HepG2 (cell line): Measurements from ENCODE around the gene PIWIL1. TPM values are rescaled to one million over a fixed set of nuclear protein-coding genes. Genes with fewer than 3 reads are reported as not detected.

ENCODE experiments used
- ATAC-seq: fragments of 200-7000 bp; cut with Tn5 transposase; 3 replicates; pipeline ENCODE4 v1.9.1; 2020; ENCODE audit warnings: mild to moderate bottlenecking, moderate library complexity
- BruUV-seq: library from RNA; stranded (reverse); fragments of 400-500 nt; replicated peaks from 2 replicates; lab custom pipeline; 2021; lab: Mats Ljungman, UMichigan
- CTCF ChIA-PET: fragments of 300-600 bp; formaldehyde crosslinking; extraction: SDS; loops from one replicate; lab custom pipeline; 2021; ENCODE audit warnings: low total read pairs, inconsistent platforms, low intra/inter-chr PET ratio; lab: Yijun Ruan, JAX
- POLR2A ChIA-PET: fragments of 350-600 bp; sonication (Branson Sonifier 250); formaldehyde crosslinking; loops from one replicate; lab custom pipeline; 2020; ENCODE audit warnings: antibody characterized with exemption, inconsistent platforms; lab: Yijun Ruan, JAX
- DNase-seq: peaks from one replicate; pipeline ENCODE4 v3.0.0-alpha.2; 2015; ENCODE audit warnings: low spot score
- FAIRE-seq: peaks from 3 replicates; lab custom pipeline; 2011; peaks lifted over from hg19 to GRCh38; lab: Jason Lieb, UNC
- H2AFZ ChIP-seq: one replicate; pipeline ENCODE4 v1.6.1; 2011; ENCODE audit warnings: low read length, inconsistent platforms
- H3K27ac ChIP-seq: fragments of 300-600 bp; 3 replicates; pipeline ENCODE4 v1.8.0; 2011; ENCODE audit warnings: mixed run types, mild to moderate bottlenecking, mixed read lengths, low read length, inconsistent platforms; ENCODE audit not compliant: insufficient read depth; ENCODE audit errors: extremely low read length
- H3K27me3 ChIP-seq, 2 experiments: fragments of 200-600 bp in 1 of 2; 2 replicates in 1 of 2; 3 replicates in 1 of 2; pipeline versions ENCODE4 v1.6.0 to v1.8.0; 2011; ENCODE audit warnings: low read length in 2 of 2, mild to moderate bottlenecking in 2 of 2, moderate library complexity in 2 of 2, inconsistent platforms in 1 of 2; ENCODE audit not compliant: insufficient read depth in 2 of 2, control insufficient read depth in 1 of 2
- H3K36me3 ChIP-seq, 2 experiments: fragments of 200-600 bp in 1 of 2; replicated peaks in 1 of 2; 2 replicates in 1 of 2; 3 replicates in 1 of 2; pipeline versions ENCODE4 v1.5.1 to v1.8.0; 2011; ENCODE audit warnings: low read length in 2 of 2, inconsistent platforms in 1 of 2; ENCODE audit not compliant: insufficient read depth in 2 of 2, control insufficient read depth in 1 of 2
- H3K4me1 ChIP-seq: 2 replicates; pipeline ENCODE4 v1.5.1; 2012; ENCODE audit warnings: low read length, inconsistent platforms; ENCODE audit not compliant: insufficient read depth
- H3K4me2 ChIP-seq: 2 replicates; pipeline ENCODE4 v1.6.0; 2011; ENCODE audit warnings: low read depth, low read length, inconsistent platforms
- H3K4me3 ChIP-seq, 3 experiments: fragments of 200-600 bp in 1 of 3; sonication (generic), shearing (Covaris generic) in 1 of 3; replicated peaks in 1 of 3; 2 replicates each; pipeline ENCODE4 v1.5.1; 2011 to 2016; ENCODE audit warnings: low read length in 3 of 3, inconsistent platforms in 2 of 3, low read depth in 2 of 3, mild to moderate bottlenecking in 2 of 3, control low read depth in 1 of 3, mixed read lengths in 1 of 3; ENCODE audit not compliant: insufficient read depth in 1 of 3
- H3K79me2 ChIP-seq: one replicate; pipeline ENCODE4 v1.6.1; 2011; ENCODE audit warnings: low read length, inconsistent platforms; ENCODE audit not compliant: insufficient read depth
- H3K9ac ChIP-seq: 2 replicates; pipeline ENCODE4 v1.6.0; 2011; ENCODE audit warnings: mild to moderate bottlenecking, low read depth, low read length, inconsistent platforms; ENCODE audit not compliant: insufficient read depth
- H3K9me3 ChIP-seq: 2 replicates; pipeline ENCODE4 v1.5.1; 2012; ENCODE audit warnings: mild to moderate bottlenecking, low read length
- H4K20me1 ChIP-seq: 2 replicates; pipeline ENCODE4 v1.6.0; 2011; ENCODE audit warnings: inconsistent platforms, mild to moderate bottlenecking, low read length, moderate library complexity; ENCODE audit not compliant: insufficient read depth
- ELF1 ChIP-seq: sonication (generic); formaldehyde crosslinking; IDR thresholded peaks from 2 replicates; pipeline ENCODE4 v1.4.0; 2020; ENCODE audit warnings: missing genetic modification reagents
- FIP1L1 ChIP-seq: fragments of 200-400 bp; formaldehyde crosslinking; IDR thresholded peaks from 2 replicates; pipeline ENCODE4 v1.6.1; 2018; ENCODE audit warnings: low read depth, mild to moderate bottlenecking, low read length, moderate library complexity, borderline replicate concordance; ENCODE audit not compliant: insufficient read depth
- KAT7 ChIP-seq: IDR thresholded peaks from 2 replicates; pipeline ENCODE4 v1.6.1; 2018; ENCODE audit warnings: borderline replicate concordance, missing compliant biosample characterization
- MEIS1 ChIP-seq: sonication (generic); formaldehyde crosslinking; IDR thresholded peaks from 2 replicates; pipeline ENCODE4 v1.9.0; 2021; ENCODE audit warnings: mild to moderate bottlenecking, missing genetic modification reagents, moderate library complexity, borderline replicate concordance
- NAIF1 ChIP-seq: sonication (generic); formaldehyde crosslinking; IDR thresholded peaks from 2 replicates; pipeline ENCODE4 v1.5.0; 2020; ENCODE audit warnings: mild to moderate bottlenecking, missing genetic modification reagents, borderline replicate concordance
- PHB2 ChIP-seq: fragments of 450-650 bp; IDR thresholded peaks from 2 replicates; pipeline ENCODE4 v1.6.1; 2018; ENCODE audit not compliant: partially characterized antibody
- TOE1 ChIP-seq: sonication (generic); formaldehyde crosslinking; IDR thresholded peaks from 2 replicates; pipeline ENCODE4 v1.4.0; 2020; ENCODE audit warnings: mild to moderate bottlenecking, missing genetic modification reagents
- ZBTB21 ChIP-seq: sonication (generic); formaldehyde crosslinking; IDR thresholded peaks from 2 replicates; pipeline ENCODE4 v1.4.0; 2020; ENCODE audit warnings: missing genetic modification reagents
- ZMYM2 ChIP-seq: sonication (generic); formaldehyde crosslinking; IDR thresholded peaks from 2 replicates; pipeline ENCODE4 v1.8.0; 2022; ENCODE audit warnings: mild to moderate bottlenecking, missing genetic modification reagents
- ZNF260 ChIP-seq: sonication (generic); formaldehyde crosslinking; IDR thresholded peaks from 2 replicates; pipeline ENCODE4 v1.4.0; 2020; ENCODE audit warnings: missing genetic modification reagents, low read depth, mild to moderate bottlenecking, borderline replicate concordance
- ZNF292 ChIP-seq: sonication (generic); formaldehyde crosslinking; IDR thresholded peaks from 2 replicates; pipeline ENCODE4 v1.8.1; 2022; ENCODE audit warnings: mild to moderate bottlenecking, low read depth, missing genetic modification reagents, borderline replicate concordance
- ZNF354B ChIP-seq: sonication (generic); formaldehyde crosslinking; IDR thresholded peaks from 2 replicates; pipeline ENCODE4 v1.8.0; 2022; ENCODE audit warnings: mild to moderate bottlenecking, missing genetic modification reagents
- ZNF75D ChIP-seq: sonication (generic); formaldehyde crosslinking; IDR thresholded peaks from 2 replicates; pipeline ENCODE4 v1.8.1; 2023; ENCODE audit warnings: missing genetic modification reagents, mild to moderate bottlenecking, borderline replicate concordance
- whole genome bisulfite sequencing: methylation state at CpG from one replicate; pipeline ENCODE4 v1.1.6; 2017; ENCODE audit warnings: low lambda C conversion rate; 5-methylcytosine and 5-hydroxymethylcytosine counted together
- in situ Hi-C: cut with HindIII; loops from 2 replicates; pipeline ENCODE4 v1.10.0; 2017; ENCODE audit warnings: low pct_unique_long_range_greater_than_20kb; ENCODE audit not compliant: extremely low pct_ligation_motif_present
- intact Hi-C: fragments of 100-400 bp; cut with micrococcal nuclease; formaldehyde crosslinking; loops from one replicate; pipeline ENCODE4 v1.10.0; 2022; ENCODE audit not compliant: unreplicated experiment
- polyA plus RNA-seq, 8 experiments: library from polyadenylated mRNA; depleted of rRNA in 3 of 8; stranded (reverse) in 7 of 8; unstranded in 1 of 8; fragments of >200 nt; fragmentation: Illumina TruSeq in 4 of 8; extraction: Trizol in 4 of 8; gene quantifications; 2 replicates each; pipeline versions ENCODE4 v1.2.1 to v1.2.3, GENCODE V29; 2011 to 2016; ENCODE audit warnings: low read depth in 4 of 8, missing spikeins in 1 of 8, mixed read lengths in 1 of 8; ENCODE audit not compliant: insufficient read depth in 1 of 8
- total RNA-seq, 5 experiments: library from RNA; depleted of rRNA; stranded (reverse); fragments of >200 nt; fragmentation: Illumina TruSeq; extraction: Trizol; gene quantifications; 2 replicates each; pipeline ENCODE4 v1.2.3, GENCODE V29; 2016; ENCODE audit warnings: low read depth in 1 of 5
- TF ChIP-seq, protein P1 (sequence below): sonication (generic); formaldehyde crosslinking; IDR thresholded peaks from 2 replicates; pipeline ENCODE4 v1.4.0; 2020; ENCODE audit warnings: missing genetic modification reagents
- TF ChIP-seq, protein P2 (sequence below): sonication (generic); formaldehyde crosslinking; IDR thresholded peaks from 2 replicates; pipeline ENCODE4 v1.4.0; 2020; ENCODE audit warnings: missing genetic modification reagents, low read depth, mild to moderate bottlenecking, borderline replicate concordance

PIWIL1 gene
- total and polyA plus RNA-seq, 2 of the 13 experiments (the other 11 are each of a cell fraction or from before 2014, with no cell fraction given): not detected

DNA sequence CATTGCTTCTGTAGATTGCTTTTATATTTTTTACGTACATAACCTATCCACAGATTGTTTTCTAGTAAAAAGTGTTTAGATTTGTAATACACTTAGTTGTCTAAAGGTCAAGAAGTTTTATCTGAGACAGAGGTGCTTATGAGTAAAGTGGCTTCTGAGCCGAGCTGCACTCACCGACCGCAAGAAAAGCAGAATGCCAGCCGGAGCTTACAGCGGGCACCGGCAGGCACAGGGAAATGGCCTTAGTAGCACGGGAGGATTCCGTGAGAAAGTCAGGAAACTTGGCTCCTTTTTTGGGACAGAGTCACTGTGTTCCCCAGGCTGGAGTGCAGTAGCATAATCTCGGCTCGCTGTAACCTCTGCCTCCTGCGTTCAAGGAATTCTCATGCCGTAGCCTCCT lies 29.8 kb downstream of the PIWIL1 start:
- Histone ChIP-seq H3K9me3 (no peaks in the 10 kb centered on the region), H3K4me2 (no peak overlapping the region), H4K20me1 (no peaks in the 10 kb centered on the region), H3K36me3 (no peaks in the 10 kb centered on the region), H3K27ac (no peak overlapping the region), H3K9ac (no peak overlapping the region), H3K79me2 (no peaks in the 10 kb centered on the region), H2AFZ (no peak overlapping the region), H3K27me3 (peaks cover 3 to 48% of the 10 kb centered on the region in 2 experiments; a peak in 4 of 5 replicates), H3K4me3 (no peak overlapping the region), H3K4me1 (no peaks in the 10 kb centered on the region)
- ATAC-seq: no peak
- intact Hi-C loops: no loop called here
- DNase-seq: no peak
- ChIA-PET CTCF (no interaction called here), POLR2A (no interaction called here)
- in situ Hi-C loops: no loop called here
- FAIRE-seq: no peak
- no peak for TF ChIP-seq TOE1
- TF ChIP-seq NAIF1 (CRISPR knock-in tag): no peak
- TF ChIP-seq MEIS1: no peak
- TF ChIP-seq ELF1: no peak
- TF ChIP-seq ZMYM2 (CRISPR knock-in tag): no peak
- no peak for TF ChIP-seq KAT7 (CRISPR knock-in tag)
- WGBS: 51% methylated on average over 12 of the region's 13 CpGs
- BruUV-seq: no TSS peak

DNA sequence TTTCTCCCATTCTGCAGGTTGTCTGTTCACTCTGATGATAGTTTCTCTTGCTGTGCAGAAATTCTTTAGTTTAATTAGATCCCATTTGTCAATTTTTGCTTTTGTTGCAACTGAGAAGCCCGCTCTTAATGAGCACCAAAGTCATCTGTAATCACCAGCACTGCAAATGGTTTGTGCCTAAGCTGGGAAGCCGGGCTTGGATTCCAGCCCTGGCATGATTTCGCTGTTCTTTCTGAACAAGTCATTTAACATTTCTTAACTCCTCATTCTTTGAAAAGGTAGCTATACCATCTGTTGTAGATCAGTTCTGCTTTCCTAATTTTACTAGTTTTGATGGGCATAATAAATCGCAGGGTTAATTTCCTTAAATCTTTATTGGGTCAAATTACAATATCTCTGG lies 32.1 kb downstream of the PIWIL1 start:
- intact Hi-C loops (no loop called here), in situ Hi-C loops (no loop called here)
- WGBS: 0% methylated on average over 4 of the region's 4 CpGs
- no peak for TF ChIP-seq ZNF75D (CRISPR knock-in tag)
- TF ChIP-seq, protein P1, sequence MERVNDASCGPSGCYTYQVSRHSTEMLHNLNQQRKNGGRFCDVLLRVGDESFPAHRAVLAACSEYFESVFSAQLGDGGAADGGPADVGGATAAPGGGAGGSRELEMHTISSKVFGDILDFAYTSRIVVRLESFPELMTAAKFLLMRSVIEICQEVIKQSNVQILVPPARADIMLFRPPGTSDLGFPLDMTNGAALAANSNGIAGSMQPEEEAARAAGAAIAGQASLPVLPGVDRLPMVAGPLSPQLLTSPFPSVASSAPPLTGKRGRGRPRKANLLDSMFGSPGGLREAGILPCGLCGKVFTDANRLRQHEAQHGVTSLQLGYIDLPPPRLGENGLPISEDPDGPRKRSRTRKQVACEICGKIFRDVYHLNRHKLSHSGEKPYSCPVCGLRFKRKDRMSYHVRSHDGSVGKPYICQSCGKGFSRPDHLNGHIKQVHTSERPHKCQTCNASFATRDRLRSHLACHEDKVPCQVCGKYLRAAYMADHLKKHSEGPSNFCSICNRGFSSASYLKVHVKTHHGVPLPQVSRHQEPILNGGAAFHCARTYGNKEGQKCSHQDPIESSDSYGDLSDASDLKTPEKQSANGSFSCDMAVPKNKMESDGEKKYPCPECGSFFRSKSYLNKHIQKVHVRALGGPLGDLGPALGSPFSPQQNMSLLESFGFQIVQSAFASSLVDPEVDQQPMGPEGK (CRISPR knock-in tag): no peak
- no peak for TF ChIP-seq PHB2
- no peak for TF ChIP-seq ZNF292
- no peak for TF ChIP-seq ZNF260 (CRISPR knock-in tag)
- TF ChIP-seq ZBTB21 (CRISPR knock-in tag): no peak
- no peak for TF ChIP-seq ZNF354B (CRISPR knock-in tag)
- TF ChIP-seq, protein P2, sequence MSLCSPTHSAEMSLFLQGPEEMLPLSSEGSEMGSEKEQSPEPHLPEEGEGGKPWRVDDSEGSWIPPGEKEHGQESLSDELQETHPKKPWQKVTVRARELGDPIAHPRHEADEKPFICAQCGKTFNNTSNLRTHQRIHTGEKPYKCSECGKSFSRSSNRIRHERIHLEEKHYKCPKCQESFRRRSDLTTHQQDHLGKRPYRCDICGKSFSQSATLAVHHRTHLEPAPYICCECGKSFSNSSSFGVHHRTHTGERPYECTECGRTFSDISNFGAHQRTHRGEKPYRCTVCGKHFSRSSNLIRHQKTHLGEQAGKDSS (CRISPR knock-in tag): no peak
- no peak for TF ChIP-seq FIP1L1
- no peak for FAIRE-seq
- H3K4me1 ChIP-seq: no peaks in the 10 kb centered on the region
- no peaks in the 10 kb centered on the region for H3K36me3 ChIP-seq
- no peak overlapping the region for H2AFZ ChIP-seq
- ChIA-PET POLR2A (no interaction called here), CTCF (no interaction called here)
- no TSS peak for BruUV-seq
- H3K4me2 ChIP-seq: no peak overlapping the region
- no peak overlapping the region for H3K27ac ChIP-seq
- H4K20me1 ChIP-seq: no peaks in the 10 kb centered on the region
- no peaks in the 10 kb centered on the region for H3K79me2 ChIP-seq
- no peaks in the 10 kb centered on the region for H3K9me3 ChIP-seq
- H3K4me3 ChIP-seq: no peak overlapping the region
- no peak overlapping the region for H3K9ac ChIP-seq
- peaks cover 5 to 56% of the 10 kb centered on the region in 2 experiments; a peak in 4 of 5 replicates for H3K27me3 ChIP-seq
- DNase-seq: no peak
- no peak for ATAC-seq
